ENCODE results near the gene CNTLN. TPM values are rescaled to one million over a fixed set of nuclear protein-coding genes. Genes with fewer than 3 reads are reported as not detected.
"Not testable (repeated sequence)": the region's sequence is repeated elsewhere in the genome, so short reads cannot be mapped to it uniquely, and the experiment has no call there.

The CNTLN gene
- total RNA-seq, 1 donor from 2014 or later: 14.1 TPM

- H3K27me3 Mint-ChIP-seq: peaks cover 5% of the 10 kb centered on the region
- no peaks in the 10 kb centered on the region for H3K4me1 Mint-ChIP-seq (ENCODE audit: unreplicated experiment)
- no peaks in the 10 kb centered on the region for H3K9me3 Mint-ChIP-seq
- no peak overlapping the region for H3K27ac Mint-ChIP-seq
- no peak overlapping the region for H3K4me3 Mint-ChIP-seq
- DNase-seq (ENCODE audit: extremely low spot score, unreplicated experiment): no peak
- TF ChIP-seq CTCF (conservative IDR thresholded peaks at IDR 0.05): no peak
- no peaks in the 10 kb centered on the region for H3K36me3 Mint-ChIP-seq
Measured at GRCh38 chr9:17394881-17395510, 260.2 kb downstream of the CNTLN start.

DNA sequence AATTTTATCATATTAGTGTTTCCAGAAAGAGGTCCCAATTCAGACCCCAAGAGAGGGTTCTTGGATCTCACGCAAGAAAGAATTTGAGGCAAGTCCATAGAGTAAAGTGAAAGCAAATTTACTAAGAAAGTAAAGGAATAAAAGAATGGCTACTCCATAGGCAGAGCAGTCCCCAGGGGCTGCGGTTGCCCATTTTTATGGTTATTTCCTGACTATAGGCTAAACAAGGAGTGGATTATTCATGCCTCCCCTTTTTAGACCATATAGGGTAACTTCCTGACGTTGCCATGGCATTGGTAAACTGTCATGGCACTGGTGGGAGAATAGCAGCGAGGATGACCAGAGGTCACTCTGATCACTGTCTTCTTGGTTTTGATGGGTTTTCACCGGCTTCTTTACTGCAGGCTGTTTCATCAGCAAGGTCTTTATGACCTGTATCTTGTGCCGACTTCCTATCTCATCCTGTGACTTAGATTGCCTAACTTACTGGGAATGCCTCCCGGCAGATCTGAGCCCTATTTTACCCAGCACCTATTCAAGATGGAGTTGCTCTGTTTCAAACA is 262.4 kb downstream of the CNTLN start:
- H3K36me3 Mint-ChIP-seq; DNase-seq (ENCODE audit: extremely low spot score, unreplicated experiment); H3K27me3 Mint-ChIP-seq; H3K9me3 Mint-ChIP-seq; H3K27ac Mint-ChIP-seq; H3K4me3 Mint-ChIP-seq; H3K4me1 Mint-ChIP-seq (ENCODE audit: unreplicated experiment): not testable (repeated sequence)

- no peaks in the 10 kb centered on the region for H3K9me3 Mint-ChIP-seq
- H3K27ac Mint-ChIP-seq: no peak overlapping the region
- H3K4me1 Mint-ChIP-seq (ENCODE audit: unreplicated experiment): no peaks in the 10 kb centered on the region
- no peak overlapping the region for H3K4me3 Mint-ChIP-seq
- no peak for TF ChIP-seq CTCF (conservative IDR thresholded peaks at IDR 0.05)
- H3K36me3 Mint-ChIP-seq: peaks cover 9% of the 10 kb centered on the region
- no peak for DNase-seq (ENCODE audit: extremely low spot score, unreplicated experiment)
- peaks cover 10% of the 10 kb centered on the region for H3K27me3 Mint-ChIP-seq
Measured at GRCh38 chr9:17398350-17398749, 263.5 kb downstream of the CNTLN start.

- peak overlapping the region; percentile 12 for H3K27ac Mint-ChIP-seq
- no peak for TF ChIP-seq CTCF (conservative IDR thresholded peaks at IDR 0.05)
- no peaks in the 10 kb centered on the region for H3K9me3 Mint-ChIP-seq
- no peaks in the 10 kb centered on the region for H3K4me1 Mint-ChIP-seq (ENCODE audit: unreplicated experiment)
- peaks cover 10% of the 10 kb centered on the region for H3K27me3 Mint-ChIP-seq
- no peak overlapping the region for H3K4me3 Mint-ChIP-seq
- H3K36me3 Mint-ChIP-seq: peaks cover 22% of the 10 kb centered on the region
- no peak for DNase-seq (ENCODE audit: extremely low spot score, unreplicated experiment)
Measured at GRCh38 chr9:17401858-17402257, 267.0 kb downstream of the CNTLN start.

GRCh38 chr9:17402309-17402708 is 267.5 kb downstream of the CNTLN start:
- no peak overlapping the region for H3K4me3 Mint-ChIP-seq
- H3K9me3 Mint-ChIP-seq: no peaks in the 10 kb centered on the region
- H3K27me3 Mint-ChIP-seq: peaks cover 10% of the 10 kb centered on the region
- no peak for DNase-seq (ENCODE audit: extremely low spot score, unreplicated experiment)
- H3K27ac Mint-ChIP-seq: peak overlapping the region; percentile 12
- peaks cover 22% of the 10 kb centered on the region for H3K36me3 Mint-ChIP-seq
- TF ChIP-seq CTCF (conservative IDR thresholded peaks at IDR 0.05): peak; percentile 52
- H3K4me1 Mint-ChIP-seq (ENCODE audit: unreplicated experiment): no peaks in the 10 kb centered on the region

DNA sequence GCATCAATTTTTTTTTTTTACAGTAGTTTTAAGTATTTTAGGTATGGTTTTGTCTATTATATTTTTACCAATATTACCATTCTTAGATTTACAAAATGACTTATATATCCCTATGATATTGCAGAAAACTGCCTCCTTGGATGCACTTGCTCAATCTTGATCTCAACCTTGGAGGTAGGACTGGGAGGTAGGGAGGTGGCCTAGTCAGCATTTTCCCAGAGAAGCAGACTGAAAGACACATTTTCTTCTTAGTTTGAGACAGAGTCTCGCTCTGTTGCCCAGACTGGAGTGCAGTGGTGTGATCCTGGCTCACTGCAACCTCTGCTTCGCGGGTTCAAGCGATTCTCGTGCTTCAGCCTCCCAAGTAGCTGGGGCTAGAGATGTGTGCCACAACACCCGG is 268.7 kb downstream of the CNTLN start:
- no peak overlapping the region for H3K4me3 Mint-ChIP-seq
- no peak overlapping the region for H3K27ac Mint-ChIP-seq
- H3K27me3 Mint-ChIP-seq: peaks cover 10% of the 10 kb centered on the region
- DNase-seq (ENCODE audit: extremely low spot score, unreplicated experiment): no peak
- H3K9me3 Mint-ChIP-seq: no peaks in the 10 kb centered on the region
- no peaks in the 10 kb centered on the region for H3K4me1 Mint-ChIP-seq (ENCODE audit: unreplicated experiment)
- no peak for TF ChIP-seq CTCF (conservative IDR thresholded peaks at IDR 0.05)
- H3K36me3 Mint-ChIP-seq: peaks cover 22% of the 10 kb centered on the region
